ENCODE data around the gene CACNA2D3.

The CACNA2D3 gene

GRCh38 chr3:54830658-54831057 lies 708.3 kb downstream of the CACNA2D3 start:
- peak; percentile 8 for DNase-seq

GRCh38 chr3:54831112-54831511 lies 708.8 kb downstream of the CACNA2D3 start:
- DNase-seq = no peak

GRCh38 chr3:54832876-54833275 lies 710.5 kb downstream of the CACNA2D3 start:
- no peak for DNase-seq

- DNase-seq = no peak
Observed at GRCh38 chr3:54835701-54836100, 713.3 kb downstream of the CACNA2D3 start.

- DNase-seq = no peak
Observed at GRCh38 chr3:54836871-54837270, 714.5 kb downstream of the CACNA2D3 start.

- DNase-seq = no peak
Observed at GRCh38 chr3:54837964-54838363, 715.6 kb downstream of the CACNA2D3 start.

- DNase-seq = no peak
Observed at GRCh38 chr3:54841471-54841870, 719.1 kb downstream of the CACNA2D3 start.

- no peak for DNase-seq
Observed at GRCh38 chr3:54843352-54843751, 721.0 kb downstream of the CACNA2D3 start.

GRCh38 chr3:54844211-54844610 lies 721.9 kb downstream of the CACNA2D3 start:
- no peak for DNase-seq

- DNase-seq = no peak
Observed at GRCh38 chr3:54845011-54845410, 722.7 kb downstream of the CACNA2D3 start.

- DNase-seq = no peak
Observed at GRCh38 chr3:54845551-54845950, 723.2 kb downstream of the CACNA2D3 start.

- DNase-seq = no peak
Observed at GRCh38 chr3:54846119-54846518, 723.8 kb downstream of the CACNA2D3 start.

GRCh38 chr3:54847361-54847760 lies 725.0 kb downstream of the CACNA2D3 start:
- DNase-seq = no peak

- no peak for DNase-seq
Observed at GRCh38 chr3:54849360-54849759, 727.0 kb downstream of the CACNA2D3 start.

- no peak for DNase-seq
Observed at GRCh38 chr3:54850484-54851018, 728.2 kb downstream of the CACNA2D3 start.

GRCh38 chr3:54853573-54854404 lies 731.4 kb downstream of the CACNA2D3 start:
- DNase-seq = no peak

GRCh38 chr3:54856271-54856670 lies 733.9 kb downstream of the CACNA2D3 start:
- no peak for DNase-seq

- no peak for DNase-seq
Observed at GRCh38 chr3:54857343-54857742, 735.0 kb downstream of the CACNA2D3 start.

- no peak for DNase-seq
Observed at GRCh38 chr3:54858093-54858785, 735.9 kb downstream of the CACNA2D3 start.

- DNase-seq = no peak
Observed at GRCh38 chr3:54859184-54859583, 736.8 kb downstream of the CACNA2D3 start.

- no peak for DNase-seq
Observed at GRCh38 chr3:54861248-54862067, 739.1 kb downstream of the CACNA2D3 start.

- no peak for DNase-seq
Observed at GRCh38 chr3:54862526-54862925, 740.2 kb downstream of the CACNA2D3 start.

- no peak for DNase-seq
Observed at GRCh38 chr3:54863366-54863765, 741.0 kb downstream of the CACNA2D3 start.
